LoVo (cell line): ENCODE results near the gene GABRQ.
"Not testable (repeated sequence)": the region's sequence is repeated elsewhere in the genome, so short reads cannot be mapped to it uniquely, and the experiment has no call there.

Experiments used
- DNase-seq: peaks from one replicate; pipeline ENCODE4 v3.0.0-alpha.2; 2016; ENCODE audit warnings: low spot score

Gene GABRQ

DNA sequence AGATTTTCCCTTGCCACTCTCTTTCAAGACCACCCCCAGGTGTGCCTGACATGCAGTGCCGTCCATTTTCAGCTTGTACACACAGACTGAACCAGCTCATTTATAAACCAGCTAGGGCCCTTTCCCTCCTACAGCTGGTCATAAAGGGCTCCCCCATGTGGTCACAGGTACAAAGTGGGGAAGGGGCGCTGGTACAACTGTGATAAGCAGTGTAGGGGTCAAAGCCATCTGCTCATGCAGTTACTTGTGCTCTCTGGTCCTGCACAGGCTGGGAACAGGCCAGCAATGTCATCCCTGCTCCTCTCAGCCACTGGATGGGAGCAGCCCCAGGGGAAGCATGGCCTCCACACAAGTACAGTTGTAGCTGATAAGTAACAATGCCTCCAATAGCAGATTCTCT lies 20.6 kb downstream of the GABRQ start:
- no peak for DNase-seq

DNA sequence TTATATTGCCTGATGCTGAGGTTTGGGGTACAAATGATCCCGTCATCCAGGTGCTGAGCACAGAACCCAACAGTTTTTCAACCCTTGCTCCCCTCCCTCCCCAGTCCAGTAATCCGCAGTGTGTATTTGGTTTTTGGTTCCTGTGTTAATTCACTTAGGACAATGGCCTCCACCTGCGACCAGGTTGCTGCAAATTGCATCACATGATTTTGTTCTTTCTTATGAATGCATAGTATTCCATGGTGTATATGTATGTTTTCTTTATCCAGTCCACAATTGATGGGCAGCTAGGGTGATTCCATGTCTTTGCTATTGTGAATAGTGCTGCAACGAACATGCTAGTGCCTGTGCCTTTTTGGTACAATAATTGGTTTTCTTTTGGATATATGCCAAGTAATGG lies 25.4 kb downstream of the GABRQ start:
- DNase-seq = no peak

DNA sequence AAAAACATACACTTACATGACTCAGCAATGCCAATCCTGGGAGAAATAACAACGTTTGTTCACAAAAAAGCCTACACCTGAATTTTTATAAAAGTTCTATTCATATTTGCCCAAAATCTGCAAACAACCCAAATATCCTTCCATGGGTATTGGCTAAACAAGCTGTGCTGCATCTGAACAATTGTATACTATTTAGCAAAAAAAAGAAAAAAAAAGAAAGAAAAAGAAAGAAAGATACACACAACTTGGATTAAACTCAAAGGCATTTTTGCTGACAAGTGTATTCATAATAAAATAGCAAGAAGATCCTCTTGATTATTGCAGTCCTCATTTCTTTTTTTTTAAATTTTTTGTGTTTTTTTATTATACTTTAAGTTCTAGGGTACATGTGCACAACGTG lies 36.4 kb downstream of the GABRQ start:
- no peak for DNase-seq

DNA sequence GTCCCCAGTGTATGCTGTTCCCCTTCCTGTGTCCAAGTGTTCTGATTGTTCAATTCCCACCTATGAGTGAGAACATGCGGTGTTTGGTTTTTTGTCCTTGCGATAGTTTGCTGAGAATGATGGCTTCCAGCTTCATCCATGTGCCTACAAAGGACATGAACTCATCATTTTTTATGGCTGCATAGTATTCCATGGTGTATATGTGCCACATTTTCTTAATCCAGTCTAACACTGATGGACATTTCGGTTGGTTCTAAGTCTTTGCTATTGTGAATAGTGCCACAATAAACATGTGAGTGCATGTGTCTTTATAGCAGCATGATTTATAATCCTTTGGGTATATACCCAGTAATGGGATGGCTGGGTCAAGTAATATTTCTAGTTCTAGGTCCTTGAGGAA lies 37.0 kb downstream of the GABRQ start:
- not testable (repeated sequence) for DNase-seq

DNA sequence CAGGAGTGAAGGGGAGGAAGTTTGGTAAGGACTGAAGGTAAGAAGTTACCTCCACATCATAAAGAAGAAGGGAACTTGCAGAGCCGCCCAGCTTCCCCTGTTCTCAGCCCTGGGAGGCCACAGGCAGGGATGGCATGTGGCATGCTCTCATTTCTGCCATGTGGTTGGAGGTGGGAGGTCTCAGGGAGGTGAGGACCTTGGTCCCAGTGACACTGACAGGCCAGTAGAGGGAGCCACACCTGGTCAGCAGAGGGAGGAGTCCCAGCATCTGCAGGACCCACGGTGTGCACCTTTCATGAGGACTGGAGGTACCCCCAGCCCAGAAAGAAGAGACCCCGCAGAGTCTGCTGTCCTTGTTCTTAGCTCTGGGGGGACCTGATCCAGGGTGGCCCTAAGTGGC lies 43.3 kb downstream of the GABRQ start:
- DNase-seq = not testable (repeated sequence)

DNA sequence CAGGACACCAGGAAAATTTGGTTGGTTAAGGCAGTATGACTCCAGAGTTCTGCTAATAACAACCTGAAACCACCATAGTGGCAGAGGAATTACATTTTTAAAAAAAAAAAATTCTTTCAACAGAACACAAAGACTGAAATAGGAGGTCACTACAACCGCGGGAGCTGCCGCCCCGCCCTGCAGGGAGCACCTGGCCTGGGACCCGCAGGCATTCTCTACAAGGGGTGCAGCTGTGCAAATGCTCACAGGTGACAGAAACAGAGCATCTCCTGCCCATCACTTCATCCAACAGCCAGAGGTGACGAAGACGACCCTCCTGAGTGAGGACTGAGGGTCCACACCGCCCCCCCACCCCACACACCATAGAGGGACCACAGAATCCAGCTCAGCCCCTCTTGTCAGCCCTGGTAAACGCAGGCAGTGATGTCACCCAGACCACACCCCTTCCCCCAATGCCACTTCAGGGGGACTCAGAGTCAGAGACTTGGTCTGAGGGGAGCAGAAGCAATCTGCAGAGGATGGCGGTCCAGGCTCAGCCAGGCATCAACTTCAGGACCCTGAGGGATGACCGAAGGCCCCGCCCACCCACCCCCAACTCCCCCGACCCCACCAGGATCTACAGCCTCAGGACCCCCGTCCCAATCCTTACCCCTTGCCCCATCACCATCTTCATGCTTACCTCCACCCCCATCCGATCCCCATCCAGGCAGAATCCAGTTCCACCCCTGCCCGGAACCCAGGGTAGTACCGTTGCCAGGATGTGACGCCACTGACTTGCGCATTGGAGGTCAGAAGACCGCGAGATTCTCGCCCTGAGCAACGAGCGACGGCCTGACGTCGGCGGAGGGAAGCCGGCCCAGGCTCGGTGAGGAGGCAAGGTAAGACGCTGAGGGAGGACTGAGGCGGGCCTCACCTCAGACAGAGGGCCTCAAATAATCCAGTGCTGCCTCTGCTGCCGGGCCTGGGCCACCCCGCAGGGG lies 60.5 kb downstream of the GABRQ start, which contains the start of gene MAGEA3:
TSS of gene MAGEA3 (plus strand) at position 843 of the 980 bp plus-strand sequence. CDS start 2,039 bp downstream, outside the sequence.
- DNase-seq = not testable (repeated sequence)

DNA sequence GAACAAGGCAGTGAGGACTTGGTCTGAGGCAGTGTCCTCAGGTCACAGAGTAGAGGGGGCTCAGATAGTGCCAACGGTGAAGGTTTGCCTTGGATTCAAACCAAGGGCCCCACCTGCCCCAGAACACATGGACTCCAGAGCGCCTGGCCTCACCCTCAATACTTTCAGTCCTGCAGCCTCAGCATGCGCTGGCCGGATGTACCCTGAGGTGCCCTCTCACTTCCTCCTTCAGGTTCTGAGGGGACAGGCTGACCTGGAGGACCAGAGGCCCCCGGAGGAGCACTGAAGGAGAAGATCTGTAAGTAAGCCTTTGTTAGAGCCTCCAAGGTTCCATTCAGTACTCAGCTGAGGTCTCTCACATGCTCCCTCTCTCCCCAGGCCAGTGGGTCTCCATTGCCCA lies 62.7 kb downstream of the GABRQ start:
- not testable (repeated sequence) for DNase-seq

DNA sequence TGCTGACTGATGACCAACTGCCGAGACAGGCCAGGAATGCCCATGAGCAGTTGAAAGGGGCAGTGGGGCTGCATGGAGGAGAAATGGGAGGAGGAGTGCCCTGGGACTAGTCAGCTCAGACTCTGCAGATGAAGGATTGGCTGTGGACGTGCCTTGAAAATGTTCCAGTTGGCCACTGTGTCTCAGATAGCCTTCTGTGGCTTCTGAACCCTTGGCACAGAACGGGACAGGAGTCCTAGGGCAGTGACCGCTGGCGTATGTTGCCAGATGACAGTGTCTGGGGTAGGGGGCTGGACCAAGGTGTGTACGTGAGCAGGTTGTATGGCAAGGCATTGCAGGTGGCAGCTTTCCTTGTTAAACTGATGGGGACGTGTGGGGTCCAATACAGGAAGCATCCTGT lies 68.8 kb downstream of the GABRQ start:
- not testable (repeated sequence) for DNase-seq
